H1 (cell line): ENCODE results near the gene RNF141. TPM values are rescaled to one million over a fixed set of nuclear protein-coding genes. Genes with fewer than 3 reads are reported as not detected.

Source experiments
- CTCF ChIA-PET: fragments of 300-600 bp; sonication (Branson Sonifier 250); formaldehyde crosslinking; loops from one replicate; lab custom pipeline; 2021; ENCODE audit not compliant: partially characterized antibody; lab: Charles Lee
- POLR2A ChIA-PET: fragments of 300-600 bp; sonication (Branson Sonifier 250); formaldehyde crosslinking; loops from one replicate; lab custom pipeline; 2021; ENCODE audit warnings: inconsistent platforms; ENCODE audit not compliant: partially characterized antibody; lab: Charles Lee
- DNase-seq, 2 experiments: peaks; one replicate each; pipeline versions ENCODE4 v3.0.0 to v3.0.0-alpha.2; 2010 to 2022; ENCODE audit warnings: low spot score in 2 of 2, low read depth in 1 of 2, mixed read lengths in 1 of 2
- FAIRE-seq: peaks from 2 replicates; lab custom pipeline; 2011; peaks lifted over from hg19 to GRCh38; lab: Jason Lieb, UNC
- H2AFZ ChIP-seq: 2 replicates; pipeline ENCODE4 v1.8.1; 2012; ENCODE audit warnings: low read length, inconsistent platforms
- H2AK5ac ChIP-seq: 2 replicates; pipeline ENCODE4 v1.6.1; 2013; ENCODE audit warnings: low read depth, low read length
- H2BK120ac ChIP-seq: replicated peaks from 2 replicates; pipeline ENCODE3; 2013; ENCODE audit warnings: low read depth, low read length, inconsistent platforms
- H2BK12ac ChIP-seq: 2 replicates; pipeline ENCODE4 v1.6.1; 2013; ENCODE audit warnings: low read depth, low read length
- H2BK15ac ChIP-seq: 2 replicates; pipeline ENCODE4 v1.6.1; 2013; ENCODE audit warnings: low read length
- H2BK20ac ChIP-seq: 2 replicates; pipeline ENCODE4 v1.6.1; 2013; ENCODE audit warnings: low read length
- H2BK5ac ChIP-seq: 2 replicates; pipeline ENCODE4 v1.6.1; 2013; ENCODE audit warnings: low read depth, low read length
- H3K14ac ChIP-seq: 2 replicates; pipeline ENCODE4 v1.6.1; 2013; ENCODE audit warnings: inconsistent platforms; ENCODE audit not compliant: insufficient read length
- H3K18ac ChIP-seq: 2 replicates; pipeline ENCODE4 v1.6.1; 2013; ENCODE audit warnings: low read length; ENCODE audit errors: extremely low read depth
- H3K23ac ChIP-seq: 2 replicates; pipeline ENCODE4 v1.6.1; 2013; ENCODE audit warnings: inconsistent platforms; ENCODE audit not compliant: insufficient read length
- H3K23me2 ChIP-seq: 2 replicates; pipeline ENCODE4 v1.6.1; 2013; ENCODE audit warnings: low read depth, low read length
- H3K27ac ChIP-seq: 2 replicates; pipeline ENCODE4 v1.6.1; 2011; ENCODE audit warnings: low read depth, low read length, inconsistent platforms
- H3K27me3 ChIP-seq, 4 experiments: replicated peaks in 1 of 4; 1 replicate in 1 of 4; 2 replicates in 3 of 4; pipeline versions ENCODE4 v1.6.1 to v1.8.1; 2011 to 2013; ENCODE audit warnings: low read length in 3 of 4, mild to moderate bottlenecking in 3 of 4, inconsistent platforms in 2 of 4, mixed read lengths in 2 of 4, moderate library complexity in 1 of 4; ENCODE audit not compliant: control insufficient read depth in 3 of 4, insufficient read depth in 3 of 4; ENCODE audit errors: extremely low read depth in 1 of 4
- H3K36me3 ChIP-seq, 4 experiments: 2 replicates each; pipeline versions ENCODE4 v1.6.1 to v1.8.1; 2011 to 2013; ENCODE audit warnings: mild to moderate bottlenecking in 4 of 4, low read length in 3 of 4, moderate library complexity in 2 of 4, control low read depth in 1 of 4, inconsistent platforms in 1 of 4; ENCODE audit not compliant: insufficient read depth in 4 of 4, control insufficient read depth in 2 of 4
- H3K4ac ChIP-seq: replicated peaks from 2 replicates; pipeline ENCODE3; 2013; ENCODE audit warnings: low read length, low read depth, mixed read lengths, inconsistent platforms; ENCODE audit not compliant: insufficient read length
- H3K4me1 ChIP-seq, 4 experiments: replicated peaks in 1 of 4; 1 replicate in 1 of 4; 2 replicates in 3 of 4; pipeline versions ENCODE4 v1.6.1 to v1.8.1; 2011 to 2013; ENCODE audit warnings: low read length in 3 of 4, inconsistent platforms in 2 of 4, mixed read lengths in 1 of 4; ENCODE audit not compliant: insufficient read depth in 4 of 4, control insufficient read depth in 3 of 4
- H3K4me2 ChIP-seq, 2 experiments: 2 replicates each; pipeline versions ENCODE4 v1.6.1 to v1.8.1; 2011 to 2013; ENCODE audit warnings: low read depth in 2 of 2, low read length in 2 of 2, control low read depth in 1 of 2, inconsistent platforms in 1 of 2, mild to moderate bottlenecking in 1 of 2; ENCODE audit not compliant: insufficient read depth in 1 of 2
- H3K4me3 ChIP-seq, 4 experiments: fragments of 200-600, 300-600 bp in 1 of 4; sonication (generic), shearing (Covaris generic), sonication (Bioruptor Twin) in 1 of 4; 2 replicates each; pipeline versions ENCODE4 v1.5.1 to v1.8.1; 2011 to 2016; ENCODE audit warnings: low read length in 4 of 4, low read depth in 3 of 4, control low read depth in 2 of 4, inconsistent platforms in 2 of 4, mild to moderate bottlenecking in 2 of 4, mixed read lengths in 1 of 4, moderate library complexity in 1 of 4; ENCODE audit not compliant: insufficient read depth in 2 of 4; ENCODE audit errors: extremely low read depth in 1 of 4
- H3K56ac ChIP-seq: replicated peaks from 2 replicates; pipeline ENCODE3; 2013; ENCODE audit warnings: low read depth, mild to moderate bottlenecking, mixed read lengths, low read length, inconsistent platforms; ENCODE audit not compliant: insufficient read length
- H3K79me1 ChIP-seq: 2 replicates; pipeline ENCODE4 v1.6.1; 2013; ENCODE audit warnings: low read depth, low read length, control low read depth
- H3K79me2 ChIP-seq, 2 experiments: 2 replicates each; pipeline versions ENCODE4 v1.6.1 to v1.8.1; 2012 to 2013; ENCODE audit warnings: low read length in 2 of 2, mild to moderate bottlenecking in 2 of 2, inconsistent platforms in 1 of 2; ENCODE audit not compliant: insufficient read depth in 2 of 2, control insufficient read depth in 1 of 2
- H3K9ac ChIP-seq, 4 experiments: replicated peaks in 1 of 4; 1 replicate in 1 of 4; 2 replicates in 3 of 4; pipeline versions ENCODE4 v1.6.1 to v1.8.1; 2011 to 2013; ENCODE audit warnings: low read depth in 3 of 4, low read length in 3 of 4, control low read depth in 2 of 4, mild to moderate bottlenecking in 2 of 4, moderate library complexity in 2 of 4, inconsistent platforms in 1 of 4; ENCODE audit errors: extremely low read depth in 1 of 4
- H3K9me3 ChIP-seq, 2 experiments: 2 replicates each; pipeline versions ENCODE4 v1.6.1 to v1.8.1; 2012 to 2013; ENCODE audit warnings: mild to moderate bottlenecking in 2 of 2, moderate library complexity in 2 of 2, control low read depth in 1 of 2, inconsistent platforms in 1 of 2, low read depth in 1 of 2, low read length in 1 of 2, mixed read lengths in 1 of 2; ENCODE audit not compliant: insufficient read depth in 2 of 2
- H4K20me1 ChIP-seq, 2 experiments: replicated peaks in 1 of 2; 2 replicates each; pipeline versions ENCODE3 to v1.8.1; 2011 to 2013; ENCODE audit warnings: inconsistent platforms in 2 of 2, low read length in 2 of 2, mild to moderate bottlenecking in 1 of 2; ENCODE audit not compliant: insufficient read depth in 2 of 2, control insufficient read depth in 1 of 2
- H4K5ac ChIP-seq: 2 replicates; pipeline ENCODE4 v1.6.1; 2013; ENCODE audit warnings: low read length, low read depth, mixed read lengths, inconsistent platforms; ENCODE audit not compliant: insufficient read length
- H4K8ac ChIP-seq: 2 replicates; pipeline ENCODE4 v1.8.0; 2013; ENCODE audit warnings: mild to moderate bottlenecking, moderate library complexity, low read length, inconsistent platforms; ENCODE audit not compliant: insufficient read depth; ENCODE audit errors: extremely low read depth
- H4K91ac ChIP-seq: replicated peaks from 2 replicates; pipeline ENCODE3; 2013; ENCODE audit warnings: low read length, mixed read lengths, inconsistent platforms; ENCODE audit not compliant: insufficient read length
- BACH1 ChIP-seq: IDR thresholded peaks from 2 replicates; pipeline ENCODE4 v1.6.1; 2012; ENCODE audit warnings: low read length, improper control_type of control experiment
- CHD2 ChIP-seq: IDR thresholded peaks from 2 replicates; pipeline ENCODE4 v1.6.1; 2012; ENCODE audit warnings: low read length, improper control_type of control experiment
- CTCF ChIP-seq, 3 experiments: IDR thresholded peaks; 1 replicate in 2 of 3; 2 replicates in 1 of 3; pipeline versions ENCODE4 v1.5.1 to v1.6.1; 2011; ENCODE audit warnings: low read length in 3 of 3, mild to moderate bottlenecking in 3 of 3, inconsistent platforms in 2 of 3, low read depth in 1 of 3, moderate library complexity in 1 of 3; ENCODE audit not compliant: insufficient read depth in 1 of 3; ENCODE audit errors: control extremely low read depth in 1 of 3
- EP300 ChIP-seq, 2 experiments: IDR thresholded peaks; 1 replicate in 1 of 2; 2 replicates in 1 of 2; pipeline ENCODE4 v1.6.1; 2011 to 2012; ENCODE audit warnings: low read depth in 2 of 2, low read length in 2 of 2, mild to moderate bottlenecking in 2 of 2, borderline replicate concordance in 1 of 2, inconsistent platforms in 1 of 2, moderate library complexity in 1 of 2
- FOSL1 ChIP-seq: IDR thresholded peaks from 2 replicates; pipeline ENCODE4 v1.6.1; 2011; ENCODE audit warnings: mild to moderate bottlenecking, low read depth, low read length, moderate library complexity; ENCODE audit not compliant: insufficient read depth
- POLR2A ChIP-seq, 2 experiments: IDR thresholded peaks; 1 replicate in 1 of 2; 2 replicates in 1 of 2; pipeline ENCODE4 v1.6.1; 2011; ENCODE audit warnings: low read depth in 2 of 2, low read length in 2 of 2, mild to moderate bottlenecking in 2 of 2; ENCODE audit errors: control extremely low read depth in 1 of 2
- RFX5 ChIP-seq: IDR thresholded peaks from 2 replicates; pipeline ENCODE4 v1.6.1; 2011; ENCODE audit warnings: low read depth, low read length, improper control_type of control experiment, borderline replicate concordance
- SAP30 ChIP-seq: fragments of 300-600 bp; sonication (generic); IDR thresholded peaks from 2 replicates; pipeline ENCODE4 v1.7.1; 2012; ENCODE audit warnings: low read length, moderate library complexity, mild to moderate bottlenecking, inconsistent platforms; ENCODE audit not compliant: insufficient read depth, insufficient replicate concordance
- SIN3A ChIP-seq, 2 experiments: IDR thresholded peaks in 1 of 2; conservative IDR thresholded peaks in 1 of 2; 2 replicates each; pipeline ENCODE4 v1.6.1; 2011 to 2012; ENCODE audit warnings: low read length in 2 of 2, improper control_type of control experiment in 1 of 2, low read depth in 1 of 2, mild to moderate bottlenecking in 1 of 2
- SIRT6 ChIP-seq: IDR thresholded peaks from one replicate; pipeline ENCODE4 v1.7.1; 2012; ENCODE audit warnings: low read length, inconsistent platforms
- SP2 ChIP-seq: IDR thresholded peaks from 2 replicates; pipeline ENCODE4 v1.6.1; 2012; ENCODE audit warnings: mild to moderate bottlenecking, low read length, inconsistent platforms
- WGBS, 2 experiments: shearing (Covaris generic) in 1 of 2; methylation state at CpG; one replicate each; pipeline versions ENCODE4 v1.1.6 to v1.1.7; 2013 to 2015; ENCODE audit warnings: low lambda C conversion rate in 2 of 2, mixed read lengths in 2 of 2, inconsistent platforms in 1 of 2, low coverage in 1 of 2, missing lambda C conversion rate in 1 of 2; ENCODE audit not compliant: insufficient replicate concordance in 2 of 2, insufficient coverage in 1 of 2, insufficient read length in 1 of 2; ENCODE audit errors: extremely low coverage in 1 of 2, missing lambda C conversion rate in 1 of 2; 5-methylcytosine and 5-hydroxymethylcytosine counted together
- polyA plus RNA-seq, 7 experiments: library from polyadenylated mRNA; depleted of rRNA in 3 of 7; stranded (reverse) in 5 of 7; unstranded in 2 of 7; fragments of >200 nt in 5 of 7; fragments of 200-250 nt in 2 of 7; gene quantifications; 1 replicate in 5 of 7; 2 replicates in 1 of 7; 4 replicates in 1 of 7; pipeline versions ENCODE4 v1.2.1 to v1.2.3, GENCODE V29; 2011 to 2013; ENCODE audit warnings: missing spikeins in 2 of 7, mixed read lengths in 2 of 7
- total RNA-seq: library from RNA; stranded (reverse); fragmentation: NEBNext Ultra II Directional; extraction: Animal tissue kit (Norgen Biotek cat#: 25700); gene quantifications from 2 replicates; pipeline ENCODE4 v1.2.1, GENCODE V29; 2021
- TF ChIP-seq, protein P1 (sequence below): IDR thresholded peaks from 2 replicates; pipeline ENCODE4 v1.6.1; 2012; ENCODE audit warnings: inconsistent platforms

RNF141 gene
- total and polyA plus RNA-seq, 2 of the 8 experiments (the other 6 are each of a cell fraction or from before 2014, with no cell fraction given), result 8.5 to 22.8 TPM

GRCh38 chr11:10538924-10539323 lies 2.1 kb downstream of the RNF141 start:
- no peak overlapping the region for H2AK5ac ChIP-seq
- H4K8ac ChIP-seq, result no peak overlapping the region
- no peaks in the 10 kb centered on the region for H3K9me3 ChIP-seq
- peaks cover 0 to 6% (median 0%) of the 10 kb centered on the region in 4 experiments; a peak in 2 of 7 replicates for H3K4me1 ChIP-seq
- no peaks in the 10 kb centered on the region; the same call in 1 of the 2 replicates for H3K79me1 ChIP-seq
- no peak overlapping the region for H4K91ac ChIP-seq
- ChIA-PET POLR2A (no interaction called here), CTCF (interaction anchor here (0.8 kb wide), 1 partner anchor 133 kb away, joined by 3 read pairs; no protein-coding TSS in a partner anchor)
- H4K20me1 ChIP-seq, result no peaks in the 10 kb centered on the region
- H3K9ac ChIP-seq, result no peak overlapping the region
- no peak overlapping the region for H2BK5ac ChIP-seq
- no peak overlapping the region for H2BK15ac ChIP-seq
- H3K23me2 ChIP-seq, result peaks cover 4% of the 10 kb centered on the region; the same call in 1 of the 2 replicates
- no peak overlapping the region for H3K14ac ChIP-seq
- no peak overlapping the region for H2BK12ac ChIP-seq
- no peak overlapping the region for H3K56ac ChIP-seq
- H3K23ac ChIP-seq, result no peak overlapping the region
- FAIRE-seq (no peak), DNase-seq (no peak)
- no peak overlapping the region for H3K4me2 ChIP-seq
- H3K4me3 ChIP-seq, result no peak overlapping the region
- H3K27me3 ChIP-seq, result no peaks in the 10 kb centered on the region
- H2AFZ ChIP-seq, result no peak overlapping the region
- H3K79me2 ChIP-seq, result no peaks in the 10 kb centered on the region
- no peak overlapping the region for H4K5ac ChIP-seq
- no peak overlapping the region for H2BK20ac ChIP-seq
- no peaks in the 10 kb centered on the region for H3K36me3 ChIP-seq
- no peak overlapping the region for H3K4ac ChIP-seq
- WGBS, 2 experiments, result 68% methylated on average over 1 of the region's 1 CpG; no CpG with 5 or more reads in 1 of the 2 experiments
- no peak overlapping the region for H3K27ac ChIP-seq
- no peak overlapping the region for H3K18ac ChIP-seq
- no peak overlapping the region for H2BK120ac ChIP-seq
- no peak for TF ChIP-seq EP300 (IDR thresholded peaks at IDR 0.05; ENCODE audit: borderline replicate concordance in 1 of 2, low read depth in 2 of 2, low read length in 2 of 2)
- TF ChIP-seq, protein P1, sequence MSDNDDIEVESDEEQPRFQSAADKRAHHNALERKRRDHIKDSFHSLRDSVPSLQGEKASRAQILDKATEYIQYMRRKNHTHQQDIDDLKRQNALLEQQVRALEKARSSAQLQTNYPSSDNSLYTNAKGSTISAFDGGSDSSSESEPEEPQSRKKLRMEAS, result no peak
- no peak for TF ChIP-seq SIRT6
- TF ChIP-seq SAP30, result no peak
- TF ChIP-seq SP2, result no peak
- no peak for TF ChIP-seq RFX5
- TF ChIP-seq POLR2A (IDR thresholded peaks at IDR 0.05; ENCODE audit: control extremely low read depth in 1 of 2, low read depth in 2 of 2, low read length in 2 of 2), result no peak
- TF ChIP-seq CTCF (IDR thresholded peaks at IDR 0.05; ENCODE audit: control extremely low read depth in 1 of 3, insufficient read depth in 1 of 3, low read depth in 1 of 3, low read length in 3 of 3), result no peak
- TF ChIP-seq FOSL1, result no peak
- TF ChIP-seq CHD2, result no peak
- no peak for TF ChIP-seq SIN3A (conservative IDR thresholded peaks at IDR 0.05 in 1 of 2, IDR thresholded peaks at IDR 0.05 in 1 of 2; ENCODE audit: low read depth in 1 of 2, low read length in 2 of 2)
- no peak for TF ChIP-seq BACH1
